KMS-11 (cell line): ENCODE data around the gene FFAR3.
"Not testable (repeated sequence)": the region's sequence is repeated elsewhere in the genome, so short reads cannot be mapped to it uniquely, and the experiment has no call there.

ENCODE experiments used
- H2AFZ ChIP-seq: fragments of 200-600 bp; sonication (generic); 2 replicates; pipeline ENCODE4 v1.6.1; 2016; ENCODE audit warnings: antibody characterized with exemption, mixed run types, low read depth
- H3K27ac ChIP-seq: fragments of 200-600 bp; sonication (generic); 2 replicates; pipeline ENCODE4 v1.6.1; 2016; ENCODE audit warnings: mild to moderate bottlenecking, mixed run types
- H3K27me3 ChIP-seq: fragments of 200-600 bp; sonication (generic); 2 replicates; pipeline ENCODE4 v1.6.1; 2017; ENCODE audit warnings: mild to moderate bottlenecking, low read depth, mixed run types, moderate library complexity; ENCODE audit not compliant: insufficient read depth
- H3K36me3 ChIP-seq: fragments of 200-600 bp; sonication (generic); 2 replicates; pipeline ENCODE4 v1.6.1; 2017; ENCODE audit warnings: mild to moderate bottlenecking, mixed run types; ENCODE audit not compliant: insufficient read depth
- H3K4me1 ChIP-seq: fragments of 200-600 bp; sonication (generic); 2 replicates; pipeline ENCODE4 v1.6.1; 2016; ENCODE audit warnings: mild to moderate bottlenecking, low read depth, mixed run types; ENCODE audit not compliant: poor library complexity, severe bottlenecking
- H3K4me2 ChIP-seq: fragments of 200-600 bp; sonication (generic); 2 replicates; pipeline ENCODE4 v1.7.0; 2016; ENCODE audit warnings: mild to moderate bottlenecking, mixed run types
- H3K4me3 ChIP-seq: fragments of 200-600 bp; sonication (generic); IDR thresholded peaks from 2 replicates; pipeline ENCODE4 v1.6.1; 2017; ENCODE audit warnings: low read depth, low read length, mixed read lengths; ENCODE audit not compliant: insufficient read depth
- H3K79me2 ChIP-seq: fragments of 200-600 bp; sonication (generic); 2 replicates; pipeline ENCODE4 v1.6.1; 2016; ENCODE audit warnings: low read depth, mixed run types; ENCODE audit not compliant: insufficient read depth
- H3K9ac ChIP-seq: fragments of 200-600 bp; sonication (generic); 2 replicates; pipeline ENCODE4 v1.6.1; 2016; ENCODE audit warnings: mild to moderate bottlenecking, mixed run types
- H4K20me1 ChIP-seq: fragments of 200-600 bp; sonication (generic); 2 replicates; pipeline ENCODE4 v1.6.1; 2016; ENCODE audit warnings: mild to moderate bottlenecking, mixed run types; ENCODE audit not compliant: insufficient read depth
- TF ChIP-seq, protein P1 (sequence below): fragments of 200-600 bp; sonication (generic); conservative IDR thresholded peaks from 2 replicates; pipeline ENCODE4 v1.6.1; 2017; ENCODE audit warnings: low read depth, mild to moderate bottlenecking, antibody characterized with exemption, low read length, moderate library complexity, mixed read lengths

The FFAR3 gene

GRCh38 chr19:35399231-35399630, 41.0 kb downstream of the FFAR3 start:
- H4K20me1 ChIP-seq: no peaks in the 10 kb centered on the region
- no peaks in the 10 kb centered on the region for H3K4me1 ChIP-seq
- no peak overlapping the region for H3K27ac ChIP-seq
- peaks cover 33% of the 10 kb centered on the region for H3K27me3 ChIP-seq
- no peak overlapping the region for H3K4me3 ChIP-seq
- H3K9ac ChIP-seq: no peak overlapping the region
- no peak overlapping the region for H3K4me2 ChIP-seq
- H3K36me3 ChIP-seq: no peaks in the 10 kb centered on the region
- no peak overlapping the region for H2AFZ ChIP-seq
- TF ChIP-seq, protein P1, sequence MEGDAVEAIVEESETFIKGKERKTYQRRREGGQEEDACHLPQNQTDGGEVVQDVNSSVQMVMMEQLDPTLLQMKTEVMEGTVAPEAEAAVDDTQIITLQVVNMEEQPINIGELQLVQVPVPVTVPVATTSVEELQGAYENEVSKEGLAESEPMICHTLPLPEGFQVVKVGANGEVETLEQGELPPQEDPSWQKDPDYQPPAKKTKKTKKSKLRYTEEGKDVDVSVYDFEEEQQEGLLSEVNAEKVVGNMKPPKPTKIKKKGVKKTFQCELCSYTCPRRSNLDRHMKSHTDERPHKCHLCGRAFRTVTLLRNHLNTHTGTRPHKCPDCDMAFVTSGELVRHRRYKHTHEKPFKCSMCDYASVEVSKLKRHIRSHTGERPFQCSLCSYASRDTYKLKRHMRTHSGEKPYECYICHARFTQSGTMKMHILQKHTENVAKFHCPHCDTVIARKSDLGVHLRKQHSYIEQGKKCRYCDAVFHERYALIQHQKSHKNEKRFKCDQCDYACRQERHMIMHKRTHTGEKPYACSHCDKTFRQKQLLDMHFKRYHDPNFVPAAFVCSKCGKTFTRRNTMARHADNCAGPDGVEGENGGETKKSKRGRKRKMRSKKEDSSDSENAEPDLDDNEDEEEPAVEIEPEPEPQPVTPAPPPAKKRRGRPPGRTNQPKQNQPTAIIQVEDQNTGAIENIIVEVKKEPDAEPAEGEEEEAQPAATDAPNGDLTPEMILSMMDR: no peak
- H3K79me2 ChIP-seq: no peaks in the 10 kb centered on the region

- Histone ChIP-seq H2AFZ (no peak overlapping the region), H3K79me2 (no peaks in the 10 kb centered on the region), H3K9ac (no peak overlapping the region), H4K20me1 (no peaks in the 10 kb centered on the region), H3K36me3 (no peaks in the 10 kb centered on the region), H3K27me3 (peaks cover 34% of the 10 kb centered on the region), H3K4me1 (no peaks in the 10 kb centered on the region), H3K4me3 (no peak overlapping the region), H3K4me2 (no peak overlapping the region), H3K27ac (no peak overlapping the region)
- TF ChIP-seq, protein P1: no peak
Measured at GRCh38 chr19:35399948-35400772, 41.9 kb downstream of the FFAR3 start.

DNA sequence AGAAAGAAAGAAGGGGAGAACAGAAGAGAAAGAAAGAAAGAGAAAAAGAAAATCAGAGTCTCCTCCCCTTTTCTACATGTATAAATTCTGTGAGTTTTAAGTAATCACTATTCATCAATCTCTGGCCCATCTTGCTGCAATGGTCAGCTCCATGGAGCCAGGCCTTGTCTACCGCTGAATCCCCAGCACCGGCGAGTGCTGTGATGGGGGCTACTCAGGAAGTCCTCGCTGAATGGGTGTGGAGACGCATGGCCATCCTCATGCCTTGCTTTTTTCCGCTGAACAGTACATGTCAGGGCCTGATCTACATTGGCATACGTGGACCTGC, 42.5 kb downstream of the FFAR3 start:
- H2AFZ ChIP-seq: no peak overlapping the region
- no peaks in the 10 kb centered on the region for H4K20me1 ChIP-seq
- no peak overlapping the region for H3K9ac ChIP-seq
- no peak overlapping the region for H3K27ac ChIP-seq
- H3K27me3 ChIP-seq: peaks cover 39% of the 10 kb centered on the region
- no peaks in the 10 kb centered on the region for H3K79me2 ChIP-seq
- TF ChIP-seq, protein P1: no peak
- no peaks in the 10 kb centered on the region for H3K36me3 ChIP-seq
- H3K4me3 ChIP-seq: no peak overlapping the region
- no peaks in the 10 kb centered on the region for H3K4me1 ChIP-seq
- no peak overlapping the region for H3K4me2 ChIP-seq

- H3K9ac ChIP-seq, H3K27ac ChIP-seq, H3K79me2 ChIP-seq: not testable (repeated sequence)
Measured at GRCh38 chr19:35401416-35401815, 43.2 kb downstream of the FFAR3 start.

DNA sequence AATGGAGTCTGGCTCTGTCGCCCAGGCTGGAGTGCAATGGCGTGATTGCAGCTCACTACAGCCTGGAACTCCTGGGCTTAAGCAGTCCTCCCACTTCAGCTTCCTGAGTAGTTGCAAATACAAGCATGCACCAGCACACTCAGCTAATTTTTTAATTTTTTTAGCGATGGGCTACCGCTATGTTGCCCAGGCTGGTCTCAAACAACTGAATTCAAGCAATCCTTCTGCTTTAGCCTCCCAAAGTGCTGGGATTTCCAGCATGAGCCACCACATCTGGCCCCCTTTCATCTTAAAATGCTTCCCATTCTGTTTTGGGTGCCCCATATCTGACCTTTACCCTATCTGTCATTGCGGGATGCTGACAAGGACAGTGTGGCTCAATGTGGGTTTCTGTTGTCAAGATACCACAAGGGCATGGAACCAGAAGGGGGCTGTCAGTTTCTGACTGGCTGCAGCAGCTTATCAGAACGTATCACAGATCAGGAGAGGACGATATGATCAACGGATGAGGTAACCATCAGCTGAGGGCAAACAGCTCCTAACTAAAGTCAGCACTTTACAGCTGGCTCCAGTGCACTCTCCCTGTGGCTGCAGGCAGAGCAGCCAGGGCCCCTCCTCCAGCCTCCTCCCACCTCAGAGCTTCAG, 45.0 kb downstream of the FFAR3 start:
- H2AFZ ChIP-seq: no peak overlapping the region
- no peaks in the 10 kb centered on the region for H4K20me1 ChIP-seq
- no peaks in the 10 kb centered on the region for H3K36me3 ChIP-seq
- no peak overlapping the region for H3K4me3 ChIP-seq
- no peaks in the 10 kb centered on the region for H3K4me1 ChIP-seq
- H3K27me3 ChIP-seq: peaks cover 48% of the 10 kb centered on the region
- H3K9ac ChIP-seq: no peak overlapping the region
- no peak overlapping the region for H3K27ac ChIP-seq
- TF ChIP-seq, protein P1: no peak
- no peak overlapping the region for H3K4me2 ChIP-seq
- H3K79me2 ChIP-seq: no peaks in the 10 kb centered on the region

More at GRCh38 chr19:35401416-35401815, 43.2 kb downstream of the FFAR3 start:
- H4K20me1 ChIP-seq, H3K4me3 ChIP-seq, H2AFZ ChIP-seq, H3K4me1 ChIP-seq, H3K4me2 ChIP-seq, H3K36me3 ChIP-seq: not testable (repeated sequence)
- H3K27me3 ChIP-seq: peaks cover 44% of the 10 kb centered on the region
